Measurements from ENCODE around the gene BHLHE23.

Gene BHLHE23

DNA sequence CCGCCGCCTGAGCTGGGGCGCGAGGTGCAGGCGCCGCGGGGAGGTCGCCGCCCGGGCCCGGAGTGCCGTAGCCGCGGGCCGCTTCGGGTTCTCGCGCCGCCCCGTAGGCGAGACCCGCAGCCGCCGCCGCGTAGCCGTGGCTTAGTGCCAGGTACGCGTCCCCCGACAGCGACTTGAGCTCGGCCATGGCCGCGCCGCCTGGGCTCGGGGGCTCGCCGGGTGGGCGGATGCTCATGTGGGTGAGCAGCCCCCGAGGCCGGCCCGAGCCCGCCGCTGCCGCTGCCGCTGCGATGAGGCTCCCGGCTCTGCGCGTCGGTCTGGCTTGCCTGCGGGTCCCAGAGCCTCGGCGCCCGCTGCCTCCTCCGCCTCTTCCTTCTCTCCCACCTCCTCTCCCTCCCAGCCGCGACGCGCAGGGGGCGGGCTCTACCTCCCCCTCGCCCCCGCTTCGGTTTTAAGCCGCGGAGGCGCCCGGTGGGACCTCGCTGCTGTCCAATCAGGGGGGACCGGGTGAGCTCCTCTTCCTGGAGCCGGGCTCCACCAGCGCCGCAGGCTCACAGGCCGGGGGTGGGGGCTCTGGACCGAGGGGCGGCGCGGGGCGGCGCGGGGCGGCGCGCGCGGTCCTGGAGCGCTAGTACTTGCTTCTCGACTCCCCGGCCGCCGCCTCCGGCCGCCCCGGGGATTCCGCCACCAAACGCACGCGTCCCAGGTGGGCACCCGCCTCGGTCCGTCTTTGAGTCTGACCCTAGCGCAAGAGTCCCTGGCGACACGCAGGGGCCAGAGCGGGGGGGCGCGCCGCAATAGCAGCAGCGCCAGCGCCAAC is at the start of gene BHLHE23:
BHLHE23 (minus strand) TSS at position 425 of the 820 bp plus-strand sequence; CDS start at position 235, 190 bp downstream.
- no peak for DNase-seq (ENCODE audit: low read depth in 2 of 2)

DNA sequence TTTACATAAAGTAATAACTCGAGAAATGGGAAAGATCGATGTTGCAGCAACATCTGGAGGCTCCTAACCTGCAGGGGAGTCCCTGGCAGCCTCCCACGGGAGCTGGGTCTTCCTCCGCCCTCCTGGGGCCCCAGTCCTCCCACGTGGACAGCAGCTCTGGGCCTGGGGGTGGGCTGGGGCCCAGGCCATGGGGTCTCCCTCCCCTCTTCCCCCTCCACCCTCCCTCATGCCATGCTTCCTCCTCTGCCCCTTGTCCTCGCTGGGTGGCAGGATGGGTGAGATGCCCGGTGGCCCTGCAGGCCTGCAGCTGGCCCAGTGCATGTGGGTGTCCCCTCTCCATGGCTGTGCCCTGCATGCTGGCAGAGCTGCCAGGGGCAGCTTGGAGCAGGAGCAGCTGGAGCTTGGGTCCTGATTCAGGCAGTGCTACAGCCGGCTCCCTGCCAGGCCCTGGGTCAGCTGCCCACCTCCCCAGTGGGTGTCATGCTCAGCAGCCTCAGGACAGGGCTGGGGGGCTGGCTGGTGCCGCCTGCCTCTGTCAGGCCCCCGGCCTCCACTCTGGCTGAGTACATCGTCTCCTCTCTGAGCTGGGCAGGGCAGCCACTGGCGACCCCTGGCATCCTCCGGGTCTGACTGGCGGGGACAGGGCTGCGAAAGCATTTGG is 48.9 kb upstream of the BHLHE23 start:
- DNase-seq (ENCODE audit: low read depth in 2 of 2) = no peak

DNA sequence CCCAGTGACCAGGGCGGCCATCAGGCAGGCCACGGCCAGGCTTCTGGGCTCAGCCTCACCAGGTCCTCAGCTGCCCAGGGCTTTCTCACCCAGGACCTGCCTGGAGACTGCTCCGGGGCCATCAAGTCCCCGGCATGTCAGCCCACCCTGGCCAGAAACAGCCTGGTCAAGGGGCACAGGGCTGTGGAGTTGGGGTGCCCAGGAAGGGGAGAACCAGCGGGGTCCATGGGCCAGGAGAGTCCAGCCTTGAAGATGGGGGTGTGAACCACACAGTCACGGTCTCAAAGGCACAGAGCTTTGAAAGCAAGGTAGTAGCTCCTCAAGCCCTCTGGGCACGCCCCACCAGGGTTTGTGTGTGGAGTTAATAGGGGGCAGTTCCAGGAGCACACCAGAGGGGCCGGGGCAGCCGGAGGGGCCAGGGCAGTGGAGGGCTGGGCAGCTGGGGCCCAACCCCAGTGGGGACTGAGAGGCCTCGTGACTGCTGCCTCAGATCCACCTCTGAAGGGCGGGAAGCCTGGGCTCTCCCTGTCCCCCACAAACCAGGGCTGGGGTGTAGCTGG is 48.0 kb upstream of the BHLHE23 start:
- DNase-seq (ENCODE audit: low read depth in 2 of 2) = no peak

DNA sequence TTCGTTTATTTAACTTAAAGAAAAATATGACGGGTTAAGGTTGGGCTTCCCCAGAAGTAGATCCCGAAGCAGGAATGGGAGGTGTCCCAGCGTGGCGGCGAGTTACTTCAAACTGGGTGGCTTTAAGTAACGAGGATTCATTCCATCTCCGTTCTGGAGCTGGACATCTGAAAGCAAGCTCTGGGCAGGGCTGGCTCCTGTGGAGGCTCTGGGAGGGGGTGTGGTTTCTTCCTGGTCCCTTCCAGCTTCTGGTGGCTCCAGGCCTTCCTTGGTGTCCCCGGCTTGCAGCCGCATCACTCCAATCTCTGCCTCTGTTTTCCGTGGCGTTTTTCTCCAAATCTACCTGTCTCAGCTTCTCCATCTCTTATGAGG is 47.3 kb upstream of the BHLHE23 start:
- no peak for DNase-seq (ENCODE audit: low read depth in 2 of 2)

DNA sequence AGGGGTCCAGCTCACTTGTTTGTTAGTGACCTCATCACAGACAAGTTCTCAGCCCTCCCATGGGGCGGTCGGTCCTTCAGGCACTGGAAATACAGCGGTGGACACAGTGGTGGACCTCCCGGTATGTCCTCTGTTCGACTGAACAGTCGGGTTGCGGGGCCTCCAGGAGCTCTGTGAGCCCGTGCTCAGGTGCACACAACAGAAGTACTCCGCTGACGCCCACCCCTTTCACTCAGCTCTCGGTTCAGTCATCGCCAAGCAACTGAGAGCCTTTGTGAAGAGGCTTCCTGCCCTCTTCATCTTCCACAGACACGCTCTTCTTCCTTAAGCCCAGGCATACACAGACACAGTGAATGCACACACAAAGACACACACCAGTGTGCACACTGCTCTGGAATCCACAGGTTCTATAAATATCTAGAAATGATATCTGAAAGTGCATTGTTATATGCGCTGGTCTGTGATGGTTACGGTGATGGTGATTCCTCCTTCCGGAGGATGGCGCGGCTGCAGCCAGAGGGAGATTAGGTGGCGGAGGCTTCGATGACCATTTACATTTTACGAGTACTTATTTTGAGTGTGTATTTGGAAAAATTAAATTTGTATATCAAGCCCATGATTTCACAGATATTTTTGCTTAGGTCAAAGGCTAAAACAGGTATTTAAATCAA is 46.8 kb upstream of the BHLHE23 start:
- no peak for DNase-seq (ENCODE audit: low read depth in 2 of 2)

DNA sequence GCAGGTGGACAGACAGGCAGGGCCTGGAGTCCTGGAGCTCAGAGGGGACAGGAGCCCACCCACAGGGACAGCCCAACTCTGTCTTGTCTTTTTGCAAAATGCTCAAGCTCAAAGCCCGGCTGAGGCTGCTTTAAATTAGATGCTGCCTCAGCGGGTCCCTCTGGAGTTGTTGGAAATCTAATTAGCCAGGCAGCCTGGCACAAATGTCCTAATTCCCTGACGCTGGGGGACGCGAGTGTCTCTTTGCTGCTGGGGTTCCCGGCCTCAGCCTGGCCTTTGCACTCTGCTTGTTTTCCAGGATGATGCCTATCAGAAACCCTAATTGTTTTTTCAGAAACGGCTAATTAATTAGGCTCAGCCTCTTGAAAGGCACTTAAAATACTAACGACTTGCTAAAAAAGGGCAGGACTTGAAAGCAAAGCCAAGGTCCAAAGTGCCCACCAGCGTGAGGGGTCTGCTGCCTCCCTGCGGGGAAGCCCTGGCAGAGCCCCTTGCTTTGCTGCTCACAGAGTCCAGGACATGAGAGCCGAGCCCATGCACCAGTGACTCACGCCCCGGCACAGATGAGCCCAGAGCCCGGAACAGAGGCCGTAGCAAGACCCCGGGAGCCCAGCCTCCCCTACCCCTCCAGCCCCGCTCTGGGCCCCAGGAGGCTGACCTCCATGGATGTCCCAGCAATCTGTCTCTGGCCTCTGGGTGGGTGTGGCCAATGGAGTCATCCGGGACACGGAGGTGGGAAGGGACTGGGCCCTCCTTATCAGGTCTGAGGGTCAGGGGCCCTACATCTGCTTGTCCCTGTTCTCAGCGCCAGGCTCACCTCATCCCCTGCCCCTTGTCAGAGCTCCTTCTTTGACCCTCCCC is 46.0 kb upstream of the BHLHE23 start:
- no peak for DNase-seq (ENCODE audit: low read depth in 2 of 2)

DNA sequence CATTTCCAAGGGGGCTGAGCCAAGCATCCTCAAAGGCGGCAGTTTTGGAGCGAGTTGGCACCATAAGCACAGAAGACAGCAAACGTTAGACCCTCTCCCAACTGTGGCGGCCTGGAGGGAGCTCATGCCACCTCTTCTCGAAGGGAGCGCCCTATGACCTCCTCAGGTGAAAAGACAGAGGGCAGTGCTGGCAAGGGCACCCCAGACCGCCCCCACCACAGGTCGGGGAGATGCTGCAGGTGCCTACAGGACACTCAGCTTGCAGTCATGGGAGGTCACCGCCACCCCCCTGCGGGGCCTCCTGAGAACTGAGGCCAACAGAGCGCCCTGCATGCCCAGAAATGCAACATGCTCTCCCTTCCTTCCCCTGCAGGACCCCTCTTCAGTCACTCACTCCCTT is 45.1 kb upstream of the BHLHE23 start:
- DNase-seq (ENCODE audit: low read depth in 2 of 2) = no peak

DNA sequence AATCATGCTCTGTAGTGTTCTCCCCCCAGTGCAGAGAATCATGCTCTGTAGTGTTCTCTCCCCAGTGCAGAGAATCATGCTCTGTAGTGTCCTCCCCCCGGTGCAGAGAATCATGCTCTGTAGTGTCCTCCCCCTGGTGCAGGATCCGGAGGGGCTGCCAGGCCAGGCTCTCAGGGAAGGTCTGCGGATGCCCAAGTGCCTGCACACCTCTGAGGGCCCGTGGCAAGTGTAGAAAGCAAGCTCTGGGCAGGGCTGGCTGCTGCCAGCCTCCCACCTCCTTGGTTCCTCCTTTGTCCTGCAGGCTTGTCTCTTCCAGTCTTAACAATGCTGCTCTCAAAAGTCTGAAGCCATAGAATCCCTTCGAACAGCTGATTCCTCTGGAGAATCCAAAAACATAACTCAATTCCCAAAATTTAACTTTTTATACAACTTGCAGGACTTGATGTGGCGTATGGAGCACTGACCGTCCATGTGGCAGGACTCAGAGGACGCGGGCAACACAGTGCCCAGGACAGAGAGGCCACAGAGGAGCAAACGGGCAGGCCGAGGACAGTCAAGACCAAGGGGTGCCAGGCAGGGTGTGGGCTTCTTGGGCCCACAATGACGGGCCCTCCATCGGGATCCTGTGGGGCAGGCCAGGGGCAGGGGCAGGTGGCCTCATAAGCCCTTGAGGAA is 44.6 kb upstream of the BHLHE23 start:
- DNase-seq (ENCODE audit: low read depth in 2 of 2) = no peak

DNA sequence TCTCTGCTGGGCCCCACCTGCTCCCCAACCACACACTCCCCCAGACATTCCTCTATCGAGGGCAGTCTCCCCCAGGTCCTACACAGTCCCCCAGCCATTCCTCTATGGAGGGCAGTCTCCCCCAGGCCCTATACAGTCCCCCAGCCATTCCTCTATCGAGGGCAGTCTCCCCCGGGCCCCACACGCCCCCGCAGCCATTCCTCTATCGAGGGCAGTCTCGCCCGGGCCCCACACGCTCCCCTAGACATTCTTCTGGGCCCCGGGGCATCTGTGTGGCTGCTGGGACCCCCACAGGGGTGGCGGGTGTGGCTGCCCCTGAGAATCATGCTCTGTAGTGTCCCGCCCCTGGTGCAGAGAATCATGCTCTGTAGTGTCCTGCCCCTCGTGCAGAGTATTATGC is 43.6 kb upstream of the BHLHE23 start:
- DNase-seq (ENCODE audit: low read depth in 2 of 2) = no peak

DNA sequence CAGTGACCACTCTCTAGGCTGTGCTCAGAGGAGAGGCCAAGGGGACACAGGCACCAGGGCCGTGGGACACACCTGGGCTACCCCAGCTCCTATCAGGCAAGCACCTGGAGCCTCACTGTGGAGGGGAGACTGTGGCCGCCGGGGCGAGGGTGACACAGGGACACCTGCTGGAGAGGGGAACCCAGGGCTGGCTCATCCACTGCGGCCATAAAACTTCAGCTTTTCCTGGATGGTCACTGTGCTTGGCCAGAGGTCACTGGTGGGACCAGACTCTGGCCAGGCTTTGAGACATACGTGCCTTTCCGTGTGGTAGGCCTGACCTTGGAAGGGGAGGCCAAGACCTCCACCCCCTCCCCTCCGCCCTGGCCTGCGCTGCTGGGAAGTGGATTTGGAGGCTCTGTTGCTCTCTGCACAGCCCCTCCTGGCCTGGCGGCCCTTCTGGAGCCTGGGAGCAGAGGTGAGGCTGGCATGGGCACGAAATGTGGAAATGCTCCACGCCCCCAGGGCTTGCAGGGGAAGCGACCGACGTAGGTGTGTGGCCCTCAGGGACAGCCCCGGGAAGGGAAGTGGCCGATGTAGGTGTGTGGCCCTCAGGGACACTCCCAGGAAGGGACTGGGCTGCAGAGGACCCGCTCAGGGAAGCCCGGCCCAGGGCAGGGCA is 42.9 kb upstream of the BHLHE23 start:
- no peak for DNase-seq (ENCODE audit: low read depth in 2 of 2)

DNA sequence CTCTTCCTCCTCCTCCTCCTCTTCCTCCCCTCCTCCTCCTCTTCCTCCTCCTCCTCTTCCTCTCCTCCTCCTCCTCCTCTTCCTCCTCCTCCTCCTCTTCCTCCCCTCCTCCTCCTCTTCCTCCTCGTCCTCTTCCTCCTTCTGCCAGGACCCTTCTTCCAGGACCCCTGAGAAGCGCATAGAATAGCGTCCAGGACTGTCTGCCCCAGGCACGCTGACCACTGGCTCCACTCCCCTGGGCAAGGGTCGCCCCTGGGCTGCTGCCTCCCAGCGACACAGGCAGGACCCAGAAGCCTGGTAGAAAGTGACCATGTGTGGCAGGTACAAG is 42.4 kb upstream of the BHLHE23 start:
- no peak for DNase-seq (ENCODE audit: low read depth in 2 of 2)

DNA sequence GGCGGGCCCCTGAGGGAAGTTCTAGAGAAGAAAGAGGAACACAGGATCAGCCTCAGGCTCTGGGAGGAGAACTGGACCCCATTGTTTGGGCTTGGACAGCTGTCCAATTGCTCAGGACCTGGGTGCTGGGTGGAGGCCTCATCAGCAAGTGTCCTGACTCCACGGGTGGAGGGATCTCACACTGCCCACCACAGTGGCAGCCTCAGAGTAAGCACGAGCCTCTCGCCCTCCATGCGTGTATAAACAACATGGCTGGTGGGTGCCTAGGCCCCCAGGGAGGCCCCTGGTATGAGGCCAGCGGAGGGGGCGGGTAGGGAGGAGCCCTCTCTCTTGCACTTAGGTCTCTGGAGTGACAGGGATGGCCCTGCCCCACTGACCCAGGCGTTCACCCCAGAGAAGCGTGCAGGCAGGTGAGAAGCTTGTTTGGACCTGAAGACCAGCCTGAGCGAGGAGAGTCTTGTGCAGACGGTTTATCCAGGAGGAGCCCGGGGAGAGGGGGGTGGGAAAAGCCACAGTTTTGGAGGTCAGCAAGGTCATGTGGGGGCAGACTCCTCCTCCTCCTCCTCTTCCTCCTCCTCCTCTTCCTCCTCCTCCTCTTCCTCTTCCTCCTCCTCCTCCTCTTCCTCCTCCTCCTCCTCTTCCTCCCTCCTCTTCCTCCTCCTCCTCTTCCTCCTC is 41.9 kb upstream of the BHLHE23 start:
- no peak for DNase-seq (ENCODE audit: low read depth in 2 of 2)

DNA sequence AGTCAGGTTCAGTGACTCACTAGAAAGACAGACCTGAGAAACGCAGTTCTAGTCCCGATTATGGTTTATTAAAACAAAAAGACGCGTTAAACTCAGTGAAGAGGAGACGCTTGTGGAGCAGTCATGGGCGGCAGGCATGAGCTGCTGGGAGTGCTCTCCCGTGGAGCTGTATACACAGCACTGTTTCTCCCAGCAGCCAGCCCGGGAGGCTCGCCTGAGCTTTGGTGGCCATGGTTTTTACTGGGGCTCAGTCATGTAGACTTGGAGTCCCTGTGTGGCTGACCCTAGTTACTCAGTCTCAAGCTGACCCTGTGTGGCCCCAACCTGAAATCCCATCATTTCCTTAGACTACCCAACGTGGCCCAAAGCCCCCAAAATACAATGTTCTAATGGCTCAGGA is 41.2 kb upstream of the BHLHE23 start:
- no peak for DNase-seq (ENCODE audit: low read depth in 2 of 2)

DNA sequence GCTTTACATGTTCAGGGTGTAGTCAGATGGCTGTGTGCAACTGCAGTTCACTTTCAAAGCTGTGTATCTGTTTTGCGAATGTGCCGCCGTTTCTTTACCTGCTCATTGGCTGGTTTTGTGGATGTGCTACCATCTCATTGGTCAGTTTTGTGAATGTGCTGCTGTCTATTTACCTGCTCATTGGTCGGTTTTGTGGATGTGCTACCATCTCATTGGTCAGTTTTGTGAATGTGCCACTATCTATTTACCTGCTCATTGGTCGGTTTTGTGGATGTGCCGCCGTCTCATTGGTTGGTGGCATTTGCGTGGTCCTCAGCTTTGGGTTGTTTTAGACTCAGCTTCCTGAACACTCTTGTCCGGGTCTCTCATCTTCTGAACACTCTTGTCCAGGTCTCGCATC is 40.5 kb upstream of the BHLHE23 start:
- no peak for DNase-seq (ENCODE audit: low read depth in 2 of 2)

DNA sequence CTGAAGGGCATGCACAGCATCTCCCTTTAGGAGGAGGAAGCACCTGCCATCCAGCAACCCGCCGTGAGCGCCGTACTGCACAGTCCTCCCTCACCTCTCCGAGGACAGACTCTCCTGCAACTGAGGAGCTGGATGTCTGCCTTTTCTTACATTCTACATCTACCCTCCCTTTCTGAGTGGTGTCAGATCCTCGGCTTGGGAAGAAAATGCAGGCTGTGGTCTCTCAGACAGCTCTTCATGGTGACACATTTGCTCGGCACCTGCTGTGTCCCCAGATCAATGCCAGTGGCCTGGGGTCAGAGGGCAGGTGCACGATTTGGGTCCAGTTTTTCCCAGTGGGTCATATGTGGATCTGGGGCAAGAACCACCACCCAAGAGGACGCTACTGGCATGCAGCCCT is 40.1 kb upstream of the BHLHE23 start:
- DNase-seq (ENCODE audit: low read depth in 2 of 2) = no peak

DNA sequence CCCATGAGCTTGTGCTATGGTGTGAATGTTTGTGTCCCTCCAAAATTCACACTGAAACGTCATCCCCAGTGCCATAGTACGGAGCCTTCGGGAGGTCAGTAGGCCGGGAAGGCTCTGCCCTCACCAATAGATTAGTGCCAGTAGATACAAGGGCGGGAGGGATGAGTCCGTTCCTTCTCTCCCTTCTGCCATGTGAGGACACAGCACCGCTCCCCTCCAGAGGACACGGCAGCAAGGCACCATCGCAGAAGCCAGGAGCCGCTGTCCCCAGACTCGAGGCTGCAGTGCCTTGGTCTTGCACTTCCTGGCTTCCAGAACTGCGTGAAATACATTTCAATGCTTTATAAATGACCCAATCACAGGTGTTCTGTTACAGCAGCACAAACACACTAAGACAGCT is 39.2 kb upstream of the BHLHE23 start:
- no peak for DNase-seq (ENCODE audit: low read depth in 2 of 2)

DNA sequence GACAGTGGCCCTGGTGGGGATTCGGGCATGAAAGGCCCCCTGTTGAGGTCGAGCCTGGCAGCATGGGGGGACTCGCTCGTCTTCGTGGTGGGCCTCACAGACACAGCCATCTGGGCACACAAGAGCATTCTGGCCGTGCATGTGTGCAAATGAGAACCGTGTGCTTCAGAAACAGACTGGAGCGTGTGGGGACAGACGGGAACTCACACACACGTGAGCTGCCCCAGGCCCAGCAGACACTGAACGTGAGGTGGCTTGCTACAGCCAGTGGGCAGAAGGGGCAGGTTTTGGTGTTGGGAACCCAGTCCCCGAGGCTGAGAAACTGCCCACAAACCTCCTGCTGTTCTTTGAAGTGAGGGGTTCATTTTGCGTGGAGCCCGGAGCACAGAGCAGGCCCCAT is 38.6 kb upstream of the BHLHE23 start:
- DNase-seq (ENCODE audit: low read depth in 2 of 2) = no peak

DNA sequence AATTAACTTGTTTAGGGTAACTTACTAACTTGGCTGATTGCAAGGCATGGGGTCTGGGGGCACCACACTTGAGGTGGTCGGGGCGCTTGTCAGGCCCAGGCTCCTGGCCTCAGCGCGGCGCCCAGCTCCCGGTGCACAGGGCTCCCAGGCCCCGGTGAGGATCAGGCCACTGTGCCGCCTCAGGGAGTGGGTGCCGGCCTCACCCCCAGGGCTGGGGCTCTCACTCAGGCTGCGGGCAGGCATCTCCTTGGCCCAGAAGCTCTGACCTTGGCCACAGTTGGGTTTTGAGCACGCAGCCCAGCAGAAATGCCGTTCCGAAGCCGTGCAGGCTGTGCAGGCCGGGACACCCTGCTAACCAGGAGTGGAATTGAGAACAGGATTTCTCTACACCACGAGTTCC is 37.8 kb upstream of the BHLHE23 start:
- DNase-seq (ENCODE audit: low read depth in 2 of 2) = no peak

DNA sequence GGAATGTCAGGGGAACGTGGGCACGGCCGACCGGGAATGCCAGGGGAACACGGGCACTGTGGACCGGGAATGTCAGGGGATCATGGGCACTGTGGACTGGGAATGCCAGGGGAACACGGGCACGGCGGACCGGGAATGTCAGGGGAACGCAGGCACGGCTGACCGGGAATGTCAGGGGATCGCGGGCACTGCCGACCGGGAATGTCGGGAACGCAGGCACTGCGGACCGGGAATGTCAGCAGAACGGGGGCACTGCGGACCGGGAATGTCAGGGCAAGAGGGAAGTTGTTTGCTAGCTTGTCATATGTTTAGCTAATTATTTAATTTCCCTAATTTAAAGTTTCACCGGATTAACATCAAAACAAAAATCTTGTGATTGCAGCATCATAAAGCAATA is 37.4 kb upstream of the BHLHE23 start:
- no peak for DNase-seq (ENCODE audit: low read depth in 2 of 2)
